ENCODE data around the gene TOMM40L. TPM values are rescaled to one million over a fixed set of nuclear protein-coding genes. Genes with fewer than 3 reads are reported as not detected.
"Not testable (repeated sequence)": the region's sequence is repeated elsewhere in the genome, so short reads cannot be mapped to it uniquely, and the experiment has no call there.

TOMM40L gene
- total and polyA plus RNA-seq, 7 donors = 12.6 to 23.1 (median 16.1) TPM

GRCh38 chr1:161220002-161220401 is 5.9 kb upstream of the TOMM40L start:
- Histone ChIP-seq H3K9me3 (no peaks in the 10 kb centered on the region), H3K4me1 (peaks cover 0 to 1% (median under 1%) of the 10 kb centered on the region in 4 donors), H3K27ac (no peak overlapping the region), H3K36me3 (peaks cover 0 to 3% (median under 1%) of the 10 kb centered on the region in 4 donors), H3K4me3 (no peak overlapping the region), H3K27me3 (no peaks in the 10 kb centered on the region)
- DNase-seq = peak; percentile 21
- intact Hi-C loops (cut with DNase I) = no loop called here
- 86 to 89% methylated on average over 5 of the region's 5 CpGs for WGBS, 2 donors
- TF ChIP-seq EP300 (IDR thresholded peaks at IDR 0.05) = no peak
- TF ChIP-seq CTCF (IDR thresholded peaks at IDR 0.05) = no peak
- no peak for TF ChIP-seq POLR2A (IDR thresholded peaks at IDR 0.05)

- Histone ChIP-seq H3K36me3 (no peaks in the 10 kb centered on the region), H3K27ac (no peak overlapping the region), H3K4me3 (no peak overlapping the region), H3K27me3 (no peaks in the 10 kb centered on the region), H3K4me1 (peaks cover 0 to 22% (median 19%) of the 10 kb centered on the region in 4 donors), H3K9me3 (no peaks in the 10 kb centered on the region)
- TF ChIP-seq POLR2AphosphoS5 (IDR thresholded peaks at IDR 0.05) (no peak), POLR2A (IDR thresholded peaks at IDR 0.05) (no peak), EP300 (IDR thresholded peaks at IDR 0.05) (no peak), CTCF (IDR thresholded peaks at IDR 0.05) (no peak)
- intact Hi-C loops (cut with DNase I) = no loop called here
- WGBS, 2 donors = 83% methylated on average over 6 of the region's 6 CpGs
- peak; percentile 27 for DNase-seq
Observed at GRCh38 chr1:161222175-161223019, 3.5 kb upstream of the TOMM40L start.

GRCh38 chr1:161223805-161224694 is 1.8 kb upstream of the TOMM40L start:
- H3K36me3 ChIP-seq = peaks cover 5 to 12% (median 11%) of the 10 kb centered on the region in 4 donors
- intact Hi-C loops (cut with DNase I) = no loop called here
- WGBS, 2 donors = 76 to 89% methylated on average over 7 of the region's 7 CpGs
- H3K4me1 ChIP-seq = peaks cover 0 to 31% (median 25%) of the 10 kb centered on the region in 4 donors
- H3K9me3 ChIP-seq = no peaks in the 10 kb centered on the region
- H3K27ac ChIP-seq = no peak overlapping the region
- peak; percentile 22 for DNase-seq
- H3K4me3 ChIP-seq = no peak overlapping the region
- no peaks in the 10 kb centered on the region for H3K27me3 ChIP-seq
- TF ChIP-seq EP300 (IDR thresholded peaks at IDR 0.05) (no peak), POLR2A (IDR thresholded peaks at IDR 0.05) (no peak), POLR2AphosphoS5 (IDR thresholded peaks at IDR 0.05) (no peak)

DNA sequence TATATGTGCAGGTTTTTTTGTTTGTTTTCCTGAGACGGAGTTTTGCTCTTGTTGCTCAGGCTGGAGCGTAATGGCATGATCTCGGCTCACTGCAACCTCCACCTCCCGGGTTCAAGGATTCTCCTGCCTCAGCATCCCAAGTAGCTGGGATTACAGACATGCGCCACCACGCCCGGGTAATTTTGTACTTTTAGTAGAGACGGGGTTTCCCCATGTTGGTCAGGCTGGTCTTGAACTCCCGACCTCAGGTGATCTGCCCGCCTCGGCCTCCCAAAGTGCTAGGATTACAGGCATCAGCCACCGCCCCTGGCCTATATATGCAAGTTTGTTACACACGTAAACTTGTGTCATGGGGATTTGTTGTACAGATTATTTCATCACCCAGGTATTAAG is 1.2 kb upstream of the TOMM40L start:
- H3K9me3 ChIP-seq, DNase-seq, H3K27me3 ChIP-seq, H3K4me3 ChIP-seq: not testable (repeated sequence)
- intact Hi-C loops (cut with DNase I) = loop anchor here (5.0 kb wide), 1 partner anchor 83 kb away; the partner anchor contains the start of gene MPZ
- Histone ChIP-seq H3K4me1 (peaks cover 0 to 31% (median 25%) of the 10 kb centered on the region in 4 donors), H3K36me3 (peaks cover 7 to 18% (median 18%) of the 10 kb centered on the region in 4 donors), H3K27ac (peak overlapping the region in 3 of 4 donors; percentile 75 to 76 (median 76))
- 88 to 90% methylated on average over 13 of the region's 13 CpGs for WGBS, 2 donors

DNA sequence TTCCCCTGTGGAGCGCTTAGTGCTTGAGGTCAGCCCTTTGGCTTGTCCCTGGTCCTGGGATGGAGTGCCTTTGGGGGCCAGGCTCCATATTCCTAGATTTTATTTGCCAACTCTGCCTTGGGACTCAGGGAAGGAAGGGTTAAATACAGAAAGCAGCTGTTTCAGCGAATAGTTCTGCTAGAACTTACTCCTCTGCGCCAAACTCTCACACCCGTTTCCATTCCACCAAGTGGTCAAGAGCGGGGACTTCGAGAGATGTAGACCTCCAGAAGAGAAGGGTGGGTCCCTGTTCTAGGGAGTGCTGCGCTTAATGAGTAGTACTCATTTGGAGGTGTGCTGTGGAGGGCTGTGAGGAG is 704 bp upstream of the TOMM40L start:
- 72 to 85% methylated on average over 7 of the region's 7 CpGs for WGBS, 2 donors
- Histone ChIP-seq H3K27me3 (no peaks in the 10 kb centered on the region), H3K9me3 (no peaks in the 10 kb centered on the region), H3K4me1 (peaks cover 0 to 31% (median 25%) of the 10 kb centered on the region in 4 donors), H3K36me3 (peaks cover 7 to 23% (median 22%) of the 10 kb centered on the region in 4 donors), H3K27ac (peak overlapping the region; percentile 63 to 76 (median 76)), H3K4me3 (no peak overlapping the region)
- intact Hi-C loops (cut with DNase I) = loop anchor here (5.0 kb wide), 1 partner anchor 82 kb away; the partner anchor contains the start of gene MPZ
- peak; percentile 43 for DNase-seq
- TF ChIP-seq EP300 (IDR thresholded peaks at IDR 0.05) (no peak), POLR2A (IDR thresholded peaks at IDR 0.05) (no peak), CTCF (IDR thresholded peaks at IDR 0.05) (no peak), POLR2AphosphoS5 (IDR thresholded peaks at IDR 0.05) (no peak)

Measured in sigmoid colon (tissue), 7 donors.